Mesenchymal stem cell (in vitro differentiated cells and primary cell): ENCODE data around the gene CRKL.
A peak's percentile ranks its signal among the peaks of the same experiment; 100 is the strongest.
"Not testable (repeated sequence)": the region's sequence is repeated elsewhere in the genome, so short reads cannot be mapped to it uniquely, and the experiment has no call there.

Source experiments
- DNase-seq: peaks from one replicate; pipeline ENCODE4 v3.0.0-alpha.2; 2013
- H2AFZ ChIP-seq: one replicate; pipeline ENCODE4 v1.6.1; 2013; ENCODE audit warnings: low read depth, mild to moderate bottlenecking, control low read depth, inconsistent platforms, low read length, moderate library complexity
- H2AK5ac ChIP-seq: 2 replicates; pipeline ENCODE4 v1.6.1; 2013; ENCODE audit warnings: low read length, moderate library complexity, mild to moderate bottlenecking, inconsistent platforms; ENCODE audit not compliant: severe bottlenecking
- H2BK120ac ChIP-seq: one replicate; pipeline ENCODE4 v1.6.1; 2013; ENCODE audit warnings: low read depth, mild to moderate bottlenecking, inconsistent platforms, low read length, moderate library complexity
- H2BK12ac ChIP-seq, 2 experiments: one replicate each; pipeline ENCODE4 v1.6.1; 2013; ENCODE audit warnings: inconsistent platforms in 2 of 2, low read length in 2 of 2, mild to moderate bottlenecking in 2 of 2, moderate library complexity in 2 of 2, control low read depth in 1 of 2
- H2BK15ac ChIP-seq: one replicate; pipeline ENCODE4 v1.6.1; 2013; ENCODE audit warnings: mild to moderate bottlenecking, low read depth, inconsistent platforms; ENCODE audit not compliant: poor library complexity, severe bottlenecking
- H2BK5ac ChIP-seq: 2 replicates; pipeline ENCODE4 v1.6.1; 2013; ENCODE audit warnings: low read depth, mild to moderate bottlenecking, low read length, control low read depth, inconsistent platforms; ENCODE audit not compliant: poor library complexity, severe bottlenecking
- H3K14ac ChIP-seq, 2 experiments: one replicate each; pipeline ENCODE4 v1.6.1; 2013; ENCODE audit warnings: inconsistent platforms in 2 of 2, low read length in 2 of 2, control low read depth in 1 of 2, mild to moderate bottlenecking in 1 of 2, moderate library complexity in 1 of 2
- H3K18ac ChIP-seq, 2 experiments: one replicate each; pipeline ENCODE4 v1.6.1; 2013; ENCODE audit warnings: inconsistent platforms in 2 of 2, low read length in 2 of 2, control low read depth in 1 of 2, low read depth in 1 of 2, mild to moderate bottlenecking in 1 of 2
- H3K23ac ChIP-seq, 2 experiments: one replicate each; pipeline ENCODE4 v1.6.1; 2013; ENCODE audit warnings: inconsistent platforms in 2 of 2, low read length in 2 of 2, mild to moderate bottlenecking in 2 of 2, moderate library complexity in 2 of 2, control low read depth in 1 of 2
- H3K27ac ChIP-seq: 2 replicates; pipeline ENCODE4 v1.5.1; 2013; ENCODE audit warnings: mild to moderate bottlenecking, moderate library complexity, low read length, control low read depth, inconsistent platforms; ENCODE audit not compliant: poor library complexity, severe bottlenecking
- H3K27me3 ChIP-seq, 2 experiments: 2 replicates each; pipeline versions ENCODE4 v1.6.1 to v1.7.0; 2013; ENCODE audit warnings: low read length in 2 of 2, mild to moderate bottlenecking in 2 of 2, moderate library complexity in 2 of 2, control low read depth in 1 of 2, inconsistent platforms in 1 of 2; ENCODE audit not compliant: control insufficient read depth in 1 of 2, insufficient read depth in 1 of 2
- H3K36me3 ChIP-seq, 2 experiments: 2 replicates each; pipeline versions ENCODE4 v1.6.1 to v1.7.0; 2013; ENCODE audit warnings: low read length in 2 of 2, control low read depth in 1 of 2, inconsistent platforms in 1 of 2, low read depth in 1 of 2, mild to moderate bottlenecking in 1 of 2; ENCODE audit not compliant: insufficient read depth in 2 of 2, control insufficient read depth in 1 of 2
- H3K4ac ChIP-seq, 2 experiments: one replicate each; pipeline ENCODE4 v1.6.1; 2013; ENCODE audit warnings: inconsistent platforms in 2 of 2, low read length in 2 of 2, mild to moderate bottlenecking in 2 of 2, moderate library complexity in 2 of 2, control low read depth in 1 of 2, low read depth in 1 of 2
- H3K4me1 ChIP-seq: 2 replicates; pipeline ENCODE4 v1.6.1; 2013; ENCODE audit warnings: low read depth, low read length, control low read depth; ENCODE audit not compliant: control insufficient read depth, insufficient read depth
- H3K4me2 ChIP-seq: 2 replicates; pipeline ENCODE4 v1.6.1; 2013; ENCODE audit warnings: low read length, mild to moderate bottlenecking, inconsistent platforms; ENCODE audit not compliant: poor library complexity, severe bottlenecking
- H3K4me3 ChIP-seq, 2 experiments: 2 replicates each; pipeline versions ENCODE4 v1.5.1 to v1.7.0; 2013; ENCODE audit warnings: low read length in 2 of 2, mild to moderate bottlenecking in 2 of 2, control low read depth in 1 of 2, low read depth in 1 of 2; ENCODE audit not compliant: insufficient read depth in 1 of 2
- H3K79me1 ChIP-seq: replicated peaks from 2 replicates; pipeline ENCODE4 v1.6.1; 2013; ENCODE audit warnings: mild to moderate bottlenecking, control low read depth, low read length, inconsistent platforms; ENCODE audit not compliant: poor library complexity, severe bottlenecking
- H3K9ac ChIP-seq: 2 replicates; pipeline ENCODE4 v1.7.0; 2013; ENCODE audit warnings: mild to moderate bottlenecking, low read length, moderate library complexity
- H3K9me3 ChIP-seq: 2 replicates; pipeline ENCODE4 v1.7.0; 2013; ENCODE audit warnings: mild to moderate bottlenecking, low read length; ENCODE audit not compliant: control insufficient read depth
- H4K8ac ChIP-seq: one replicate; pipeline ENCODE4 v1.6.1; 2013; ENCODE audit warnings: inconsistent platforms, mild to moderate bottlenecking, low read length, moderate library complexity
- H4K91ac ChIP-seq: one replicate; pipeline ENCODE4 v1.6.1; 2013; ENCODE audit warnings: mild to moderate bottlenecking, low read length, inconsistent platforms
- WGBS: methylation state at CpG from one replicate; pipeline ENCODE4 v1.1.7; 2013; ENCODE audit warnings: mixed read lengths; 5-methylcytosine and 5-hydroxymethylcytosine counted together

Gene CRKL

GRCh38 chr22:20939457-20940185, 22.4 kb downstream of the CRKL start:
- H3K4me2 ChIP-seq, H4K91ac ChIP-seq, H3K23ac ChIP-seq, H3K27ac ChIP-seq, H3K18ac ChIP-seq, H3K27me3 ChIP-seq, H2BK12ac ChIP-seq, H3K14ac ChIP-seq, DNase-seq, H3K4ac ChIP-seq, H3K79me1 ChIP-seq, H3K9ac ChIP-seq, H3K4me3 ChIP-seq, H2AFZ ChIP-seq, H2AK5ac ChIP-seq, H4K8ac ChIP-seq, H2BK5ac ChIP-seq, H2BK15ac ChIP-seq, H2BK120ac ChIP-seq, H3K9me3 ChIP-seq: not testable (repeated sequence)
- peaks cover 10% of the 10 kb centered on the region for H3K4me1 ChIP-seq
- WGBS, result over 99% methylated on average over 10 of the region's 14 CpGs
- H3K36me3 ChIP-seq, result peaks cover 13 to 27% of the 10 kb centered on the region in 2 experiments

DNA sequence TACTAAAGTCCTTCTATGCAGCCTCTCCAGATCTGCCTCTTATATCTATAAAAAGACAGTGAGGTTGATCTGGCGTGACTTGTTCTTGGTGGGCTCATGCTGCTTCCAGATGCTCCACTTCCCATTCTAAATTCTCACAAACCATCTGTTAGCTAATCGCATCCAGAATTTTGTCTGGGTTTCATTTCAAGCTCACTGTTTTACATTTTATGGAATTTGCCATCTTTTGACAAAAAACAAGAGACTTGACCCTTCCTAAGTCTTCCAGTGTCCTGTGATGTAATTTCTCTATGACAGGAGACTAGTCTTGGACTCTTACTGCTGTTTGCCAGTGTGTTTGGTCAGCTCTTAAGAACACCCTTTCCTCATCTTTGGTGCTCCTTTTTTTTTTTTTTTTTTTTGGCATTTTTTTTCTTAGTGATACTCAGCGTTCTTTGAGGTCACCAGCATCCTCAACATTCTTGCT, 23.0 kb downstream of the CRKL start:
- WGBS, result 98% methylated on average over 2 of the region's 3 CpGs

GRCh38 chr22:20940904-20941385, 23.7 kb downstream of the CRKL start:
- H2AFZ ChIP-seq, result no peak overlapping the region
- H3K14ac ChIP-seq, result no peak overlapping the region
- H3K4me2 ChIP-seq, result no peak overlapping the region
- H2BK120ac ChIP-seq, result no peak overlapping the region
- H3K18ac ChIP-seq, result no peak overlapping the region
- no peak overlapping the region for H3K27ac ChIP-seq
- no peak overlapping the region for H2BK5ac ChIP-seq
- H4K91ac ChIP-seq, result no peak overlapping the region
- no peak overlapping the region for H3K4me3 ChIP-seq
- no peak overlapping the region for H2BK15ac ChIP-seq
- no peaks in the 10 kb centered on the region for H3K27me3 ChIP-seq
- no peak for DNase-seq
- H3K9ac ChIP-seq, result no peak overlapping the region
- H3K36me3 ChIP-seq, result peaks cover 7 to 19% of the 10 kb centered on the region in 2 experiments
- no peak overlapping the region for H2AK5ac ChIP-seq
- H3K4me1 ChIP-seq, result peaks cover 15% of the 10 kb centered on the region
- WGBS, result 97% methylated on average over 4 of the region's 4 CpGs
- peak overlapping the region in 1 of 2 experiments; percentile 59 for H3K23ac ChIP-seq
- peaks cover 1% of the 10 kb centered on the region for H3K79me1 ChIP-seq
- H3K4ac ChIP-seq, result no peak overlapping the region
- H4K8ac ChIP-seq, result no peak overlapping the region
- no peaks in the 10 kb centered on the region for H3K9me3 ChIP-seq
- H2BK12ac ChIP-seq, result no peak overlapping the region

More for the DNA sequence above, 23.0 kb downstream of the CRKL start:
- Histone ChIP-seq H3K36me3 (peaks cover 13 to 22% of the 10 kb centered on the region in 2 experiments), H3K18ac (no peak overlapping the region), H3K4me2 (no peak overlapping the region), H3K4me1 (peaks cover 14% of the 10 kb centered on the region), H3K79me1 (peaks cover 1% of the 10 kb centered on the region), H2BK5ac (no peak overlapping the region), H2AK5ac (no peak overlapping the region), H3K9ac (no peak overlapping the region), H3K9me3 (no peaks in the 10 kb centered on the region), H4K8ac (no peak overlapping the region), H2BK15ac (no peak overlapping the region), H2BK120ac (no peak overlapping the region), H3K4me3 (no peak overlapping the region), H3K4ac (no peak overlapping the region), H3K14ac (no peak overlapping the region), H2BK12ac (no peak overlapping the region), H4K91ac (no peak overlapping the region), H3K27me3 (no peaks in the 10 kb centered on the region), H3K27ac (no peak overlapping the region), H2AFZ (no peak overlapping the region), H3K23ac (no peak overlapping the region)
- no peak for DNase-seq

- not testable (repeated sequence) for H2BK5ac ChIP-seq, DNase-seq, H3K4me3 ChIP-seq, H3K18ac ChIP-seq, H3K27me3 ChIP-seq, H3K14ac ChIP-seq, H3K36me3 ChIP-seq, H2BK12ac ChIP-seq, H2BK15ac ChIP-seq, H2AK5ac ChIP-seq, H4K8ac ChIP-seq, H3K4me2 ChIP-seq, H2BK120ac ChIP-seq, H4K91ac ChIP-seq, H3K9ac ChIP-seq, H2AFZ ChIP-seq, H3K9me3 ChIP-seq, H3K4ac ChIP-seq, H3K23ac ChIP-seq, H3K27ac ChIP-seq, H3K79me1 ChIP-seq
- H3K4me1 ChIP-seq, result peaks cover 12% of the 10 kb centered on the region
- WGBS, result 95% methylated on average over 7 of the region's 7 CpGs
Measured at GRCh38 chr22:20942203-20942902, 25.1 kb downstream of the CRKL start.
